Bronchial epithelial cell (primary cell): Measurements from ENCODE around the gene PSEN1. TPM values are rescaled to one million over a fixed set of nuclear protein-coding genes. Genes with fewer than 3 reads are reported as not detected.

Experiments used
- DNase-seq: peaks from one replicate; pipeline ENCODE4 v3.0.0-alpha.2; 2010; ENCODE audit warnings: low read depth
- FAIRE-seq: peaks from 2 replicates; lab custom pipeline; 2011; peaks lifted over from hg19 to GRCh38; lab: Jason Lieb, UNC
- H3K27me3 ChIP-seq: 2 replicates; pipeline ENCODE4 v1.5.1; 2011; ENCODE audit warnings: low read length; ENCODE audit not compliant: control insufficient read depth, insufficient read depth
- H3K36me3 ChIP-seq: 2 replicates; pipeline ENCODE4 v1.5.1; 2011; ENCODE audit warnings: low read length; ENCODE audit not compliant: control insufficient read depth, insufficient read depth
- H3K4me3 ChIP-seq: 2 replicates; pipeline ENCODE4 v1.5.1; 2011; ENCODE audit warnings: mild to moderate bottlenecking, low read depth, low read length, control low read depth
- CTCF ChIP-seq: IDR thresholded peaks from 2 replicates; pipeline ENCODE4 v1.5.1; 2011; ENCODE audit warnings: mild to moderate bottlenecking, moderate library complexity, low read length, control low read depth, inconsistent platforms; ENCODE audit not compliant: insufficient read depth, severe bottlenecking
- total RNA-seq: library from RNA; depleted of rRNA; stranded (reverse); fragments of >200 nt; gene quantifications from 2 replicates; pipeline ENCODE4 v1.2.1, GENCODE V29; 2014

Gene PSEN1
- total RNA-seq, 1 donor from 2014 or later = 86.1 TPM

- Histone ChIP-seq H3K4me3 (no peak overlapping the region), H3K36me3 (peaks cover 18% of the 10 kb centered on the region), H3K27me3 (no peaks in the 10 kb centered on the region)
- TF ChIP-seq CTCF = no peak
- no peak for FAIRE-seq
- DNase-seq = no peak
These were observed 72.1 kb downstream of the PSEN1 start for GRCh38 chr14:73208390-73208789.

- Histone ChIP-seq H3K4me3 (no peak overlapping the region), H3K36me3 (peaks cover 16% of the 10 kb centered on the region), H3K27me3 (no peaks in the 10 kb centered on the region)
- FAIRE-seq = no peak
- no peak for DNase-seq
- TF ChIP-seq CTCF = no peak
These were observed 72.5 kb downstream of the PSEN1 start for GRCh38 chr14:73208846-73209245.

GRCh38 chr14:73209953-73210352, 73.6 kb downstream of the PSEN1 start:
- FAIRE-seq (no peak), DNase-seq (peak; percentile 50)
- Histone ChIP-seq H3K36me3 (peaks cover 18% of the 10 kb centered on the region), H3K4me3 (no peak overlapping the region), H3K27me3 (no peaks in the 10 kb centered on the region)
- no peak for TF ChIP-seq CTCF

GRCh38 chr14:73211251-73212040, 75.1 kb downstream of the PSEN1 start:
- Histone ChIP-seq H3K36me3 (peaks cover 16% of the 10 kb centered on the region), H3K27me3 (no peaks in the 10 kb centered on the region), H3K4me3 (no peak overlapping the region)
- DNase-seq (no peak), FAIRE-seq (no peak)
- TF ChIP-seq CTCF = no peak

- Histone ChIP-seq H3K4me3 (no peak overlapping the region), H3K36me3 (peaks cover 15% of the 10 kb centered on the region), H3K27me3 (no peaks in the 10 kb centered on the region)
- FAIRE-seq (no peak), DNase-seq (no peak)
- TF ChIP-seq CTCF = no peak
These were observed 79.7 kb downstream of the PSEN1 start for GRCh38 chr14:73216030-73216429.
